ENCODE data around the gene SLC12A8.

The SLC12A8 gene

GRCh38 chr3:125050488-125051090 is 162.0 kb downstream of the SLC12A8 start:
- no peak for DNase-seq

GRCh38 chr3:125048282-125048681 is 164.3 kb downstream of the SLC12A8 start:
- DNase-seq: no peak

GRCh38 chr3:125045965-125046364 is 166.6 kb downstream of the SLC12A8 start:
- DNase-seq: no peak

- DNase-seq: no peak
Observed at GRCh38 chr3:125045194-125045593, 167.4 kb downstream of the SLC12A8 start.

GRCh38 chr3:125043599-125044151 is 168.9 kb downstream of the SLC12A8 start:
- no peak for DNase-seq

GRCh38 chr3:125042725-125043406 is 169.7 kb downstream of the SLC12A8 start:
- DNase-seq: no peak

- no peak for DNase-seq
Observed at GRCh38 chr3:125039131-125040100, 173.1 kb downstream of the SLC12A8 start.

GRCh38 chr3:125037498-125038150 is 174.9 kb downstream of the SLC12A8 start:
- DNase-seq: no peak

- no peak for DNase-seq
Observed at GRCh38 chr3:125035217-125035616, 177.3 kb downstream of the SLC12A8 start.

GRCh38 chr3:125033616-125034015 is 178.9 kb downstream of the SLC12A8 start:
- DNase-seq: no peak

- no peak for DNase-seq
Observed at GRCh38 chr3:125033135-125033534, 179.4 kb downstream of the SLC12A8 start.

- no peak for DNase-seq
Observed at GRCh38 chr3:125032683-125033082, 179.9 kb downstream of the SLC12A8 start.

Measured in activated effector memory CD4-positive, alpha-beta T cell treated with anti-CD3 and anti-CD28 coated beads, Interleukin-2, amount 50 U/mL, for 16 hours (primary cell).